Hepatocyte (in vitro differentiated cells): ENCODE results near the gene UNC45B. TPM values are rescaled to one million over a fixed set of nuclear protein-coding genes. Genes with fewer than 3 reads are reported as not detected.

Experiments used
- DNase-seq: peaks from one replicate; pipeline ENCODE4 v3.0.0-alpha.2; 2016; ENCODE audit warnings: low spot score
- H2AFZ ChIP-seq: fragments of 200-600 bp; sonication (generic); 2 replicates; pipeline ENCODE4 v1.6.0; 2016; ENCODE audit warnings: antibody characterized with exemption, mild to moderate bottlenecking
- H3K27ac ChIP-seq: fragments of 200-600 bp; sonication (generic); 2 replicates; pipeline ENCODE4 v1.5.1; 2016; ENCODE audit warnings: mild to moderate bottlenecking
- H3K27me3 ChIP-seq: fragments of 200-600 bp; sonication (generic); 2 replicates; pipeline ENCODE4 v1.6.1; 2016
- H3K36me3 ChIP-seq: fragments of 200-600 bp; sonication (generic); replicated peaks from 2 replicates; pipeline ENCODE4 v1.5.1; 2016; ENCODE audit warnings: low read depth; ENCODE audit not compliant: insufficient read depth
- H3K4me1 ChIP-seq: fragments of 200-600 bp; sonication (generic); 2 replicates; pipeline ENCODE4 v1.5.1; 2016; ENCODE audit warnings: mild to moderate bottlenecking, moderate library complexity; ENCODE audit not compliant: insufficient read depth
- H3K4me2 ChIP-seq: fragments of 200-600 bp; sonication (generic); 2 replicates; pipeline ENCODE4 v1.6.0; 2016
- H3K4me3 ChIP-seq: fragments of 200-600 bp; sonication (generic); 2 replicates; pipeline ENCODE4 v1.5.1; 2016; ENCODE audit warnings: mild to moderate bottlenecking
- H3K79me2 ChIP-seq: fragments of 200-600 bp; sonication (generic); 2 replicates; pipeline ENCODE4 v1.6.0; 2017; ENCODE audit warnings: mild to moderate bottlenecking
- H3K9me2 ChIP-seq: fragments of 200-600 bp; sonication (generic); replicated peaks from 2 replicates; pipeline ENCODE4 v1.6.0; 2017; ENCODE audit warnings: mild to moderate bottlenecking; ENCODE audit not compliant: insufficient read depth
- H3K9me3 ChIP-seq: fragments of 200-600 bp; sonication (generic); 2 replicates; pipeline ENCODE4 v1.5.1; 2016; ENCODE audit warnings: low read depth, mild to moderate bottlenecking
- H4K20me1 ChIP-seq: fragments of 200-600 bp; sonication (generic); 2 replicates; pipeline ENCODE4 v1.6.0; 2016; ENCODE audit warnings: mild to moderate bottlenecking; ENCODE audit not compliant: insufficient read depth, poor library complexity, severe bottlenecking
- EZH2 ChIP-seq: fragments of 200-600 bp; sonication (generic); IDR thresholded peaks from 2 replicates; pipeline ENCODE4 v1.6.1; 2016; ENCODE audit warnings: antibody characterized with exemption, mild to moderate bottlenecking, borderline replicate concordance
- EZH2phosphoT487 ChIP-seq: fragments of 200-600 bp; sonication (generic); IDR thresholded peaks from one replicate; pipeline ENCODE4 v1.6.1; 2018; ENCODE audit warnings: antibody characterized with exemption, mild to moderate bottlenecking, low read depth, moderate library complexity; ENCODE audit not compliant: unreplicated experiment, severe bottlenecking
- WGBS: methylation state at CpG from one replicate; pipeline ENCODE4 v1.1.6; 2016; ENCODE audit warnings: low lambda C conversion rate; ENCODE audit errors: missing lambda C conversion rate; 5-methylcytosine and 5-hydroxymethylcytosine counted together
- polyA plus RNA-seq: library from polyadenylated mRNA; unstranded; fragments of >200 nt; fragmentation: Nextera tagmentation; extraction: Ambion mirVana; gene quantifications from 2 replicates; pipeline ENCODE4 v1.2.1, GENCODE V29; 2016
- total RNA-seq: library from RNA; depleted of rRNA; stranded (reverse); fragments of >200 nt; gene quantifications from 2 replicates; pipeline ENCODE4 v1.2.3, GENCODE V29; 2014
- TF ChIP-seq, protein P1 (sequence below): fragments of 200-600 bp; sonication (generic); IDR thresholded peaks from 2 replicates; pipeline ENCODE4 v1.5.1; 2016; ENCODE audit warnings: antibody characterized with exemption, mild to moderate bottlenecking; ENCODE audit not compliant: poor library complexity

Gene UNC45B
- total and polyA plus RNA-seq, 2 experiments from 2014 or later: not detected

- peak; percentile 51 for DNase-seq
- peak overlapping the region; percentile 49 for H3K27ac ChIP-seq
- no peaks in the 10 kb centered on the region for H3K79me2 ChIP-seq
- no peak overlapping the region for H2AFZ ChIP-seq
- H3K4me1 ChIP-seq: no peaks in the 10 kb centered on the region
- no peak overlapping the region for H3K4me2 ChIP-seq
- H3K9me3 ChIP-seq: no peaks in the 10 kb centered on the region
- no peak for TF ChIP-seq EZH2
- H3K27me3 ChIP-seq: no peaks in the 10 kb centered on the region
- WGBS: 61% methylated on average over 11 of the region's 11 CpGs
- H3K36me3 ChIP-seq: no peaks in the 10 kb centered on the region
- H3K9me2 ChIP-seq: no peaks in the 10 kb centered on the region
- H4K20me1 ChIP-seq: no peaks in the 10 kb centered on the region
- no peak overlapping the region for H3K4me3 ChIP-seq
Measured at GRCh38 chr17:35127751-35128514, 19.7 kb upstream of the UNC45B start.

GRCh38 chr17:35129154-35129972 lies 18.3 kb upstream of the UNC45B start:
- no peak for DNase-seq
- 86% methylated on average over 11 of the region's 11 CpGs for WGBS
- H3K4me2 ChIP-seq: no peak overlapping the region

DNA sequence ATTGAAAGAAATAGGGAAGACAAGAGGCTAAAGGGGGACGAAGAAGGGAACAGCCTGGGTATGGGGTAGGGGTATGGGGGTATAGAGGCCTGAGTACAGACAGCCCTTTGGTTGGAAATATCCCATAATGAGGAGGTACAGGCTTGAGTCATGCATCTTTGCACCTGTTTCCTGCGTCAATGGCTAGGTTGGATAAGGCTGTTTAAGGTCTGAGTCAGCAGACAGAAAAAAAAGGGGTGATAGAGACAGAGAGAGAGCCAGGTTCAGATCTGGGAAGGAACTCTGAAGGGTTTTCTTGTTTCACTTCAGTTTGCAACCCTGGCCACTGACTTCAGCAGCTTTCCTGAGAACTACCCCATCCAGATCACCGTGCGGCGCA lies 17.7 kb upstream of the UNC45B start:
- Histone ChIP-seq H4K20me1 (no peaks in the 10 kb centered on the region), H3K36me3 (no peaks in the 10 kb centered on the region), H3K4me2 (no peak overlapping the region), H3K9me2 (no peaks in the 10 kb centered on the region), H3K4me3 (no peak overlapping the region), H3K9me3 (no peaks in the 10 kb centered on the region), H3K27ac (no peak overlapping the region), H3K4me1 (no peaks in the 10 kb centered on the region), H3K27me3 (no peaks in the 10 kb centered on the region), H3K79me2 (no peaks in the 10 kb centered on the region), H2AFZ (no peak overlapping the region)
- DNase-seq: no peak
- WGBS: 90% methylated on average over 5 of the region's 5 CpGs
- TF ChIP-seq, protein P1, sequence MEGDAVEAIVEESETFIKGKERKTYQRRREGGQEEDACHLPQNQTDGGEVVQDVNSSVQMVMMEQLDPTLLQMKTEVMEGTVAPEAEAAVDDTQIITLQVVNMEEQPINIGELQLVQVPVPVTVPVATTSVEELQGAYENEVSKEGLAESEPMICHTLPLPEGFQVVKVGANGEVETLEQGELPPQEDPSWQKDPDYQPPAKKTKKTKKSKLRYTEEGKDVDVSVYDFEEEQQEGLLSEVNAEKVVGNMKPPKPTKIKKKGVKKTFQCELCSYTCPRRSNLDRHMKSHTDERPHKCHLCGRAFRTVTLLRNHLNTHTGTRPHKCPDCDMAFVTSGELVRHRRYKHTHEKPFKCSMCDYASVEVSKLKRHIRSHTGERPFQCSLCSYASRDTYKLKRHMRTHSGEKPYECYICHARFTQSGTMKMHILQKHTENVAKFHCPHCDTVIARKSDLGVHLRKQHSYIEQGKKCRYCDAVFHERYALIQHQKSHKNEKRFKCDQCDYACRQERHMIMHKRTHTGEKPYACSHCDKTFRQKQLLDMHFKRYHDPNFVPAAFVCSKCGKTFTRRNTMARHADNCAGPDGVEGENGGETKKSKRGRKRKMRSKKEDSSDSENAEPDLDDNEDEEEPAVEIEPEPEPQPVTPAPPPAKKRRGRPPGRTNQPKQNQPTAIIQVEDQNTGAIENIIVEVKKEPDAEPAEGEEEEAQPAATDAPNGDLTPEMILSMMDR: no peak
- TF ChIP-seq EZH2 (no peak), EZH2phosphoT487 (no peak)

More at GRCh38 chr17:35129154-35129972, 18.3 kb upstream of the UNC45B start:
- Histone ChIP-seq H3K79me2 (no peaks in the 10 kb centered on the region), H3K9me3 (no peaks in the 10 kb centered on the region), H2AFZ (no peak overlapping the region), H3K27me3 (no peaks in the 10 kb centered on the region), H3K4me3 (no peak overlapping the region), H3K36me3 (no peaks in the 10 kb centered on the region), H3K4me1 (no peaks in the 10 kb centered on the region), H3K9me2 (no peaks in the 10 kb centered on the region), H3K27ac (no peak overlapping the region), H4K20me1 (no peaks in the 10 kb centered on the region)
- TF ChIP-seq, protein P1: no peak
- no peak for TF ChIP-seq EZH2
- no peak for TF ChIP-seq EZH2phosphoT487

DNA sequence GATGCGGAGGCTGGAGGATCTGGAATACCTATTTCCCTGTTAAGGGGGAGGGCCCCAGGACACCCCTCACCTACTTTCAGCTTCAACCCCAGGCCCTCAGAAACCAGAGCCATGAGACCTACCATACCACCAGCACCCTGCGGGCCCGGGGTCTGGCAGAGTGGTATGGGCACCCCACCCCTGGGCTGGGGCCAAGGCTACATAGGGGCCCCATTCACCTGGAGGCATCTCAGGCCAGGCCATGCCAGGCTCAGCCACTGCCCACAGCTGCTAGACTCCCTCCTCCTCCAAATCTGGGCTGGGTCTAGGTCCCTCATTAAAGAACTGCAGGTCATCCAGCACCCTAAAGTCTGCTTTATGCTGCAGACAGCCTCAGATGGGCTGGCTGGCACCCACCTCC lies 17.2 kb upstream of the UNC45B start:
- Histone ChIP-seq H3K4me3 (no peak overlapping the region), H4K20me1 (no peaks in the 10 kb centered on the region), H3K27me3 (no peaks in the 10 kb centered on the region), H3K36me3 (no peaks in the 10 kb centered on the region), H3K27ac (no peak overlapping the region), H3K9me2 (no peaks in the 10 kb centered on the region), H3K4me1 (no peaks in the 10 kb centered on the region), H3K79me2 (no peaks in the 10 kb centered on the region), H3K9me3 (no peaks in the 10 kb centered on the region), H3K4me2 (no peak overlapping the region), H2AFZ (no peak overlapping the region)
- no peak for DNase-seq
- TF ChIP-seq EZH2: no peak
- TF ChIP-seq EZH2phosphoT487: no peak
- TF ChIP-seq, protein P1: no peak
- 94% methylated on average over 3 of the region's 3 CpGs for WGBS
